ENCODE results near the gene KDM2B. TPM values are rescaled to one million over a fixed set of nuclear protein-coding genes. Genes with fewer than 3 reads are reported as not detected.

Gene KDM2B
- total and polyA plus RNA-seq, 10 of the 15 experiments (the other 5 are each of a cell fraction or from before 2014, with no cell fraction given), result 13.6 to 124 (median 40.4) TPM

- H3K4me1 ChIP-seq (ENCODE audit: control insufficient read depth, insufficient read depth, low read length), result peaks cover 19% of the 10 kb centered on the region
- peak overlapping the region; percentile 53 for H2AFZ ChIP-seq (ENCODE audit: control insufficient read depth, low read depth, low read length)
- H3K9ac ChIP-seq (ENCODE audit: control insufficient read depth, insufficient read depth, low read length), result peak overlapping the region; percentile 64
- 66% methylated on average over 17 of the region's 17 CpGs for whole genome bisulfite sequencing (ENCODE audit: insufficient coverage, insufficient replicate concordance, low lambda C conversion rate, missing lambda C conversion rate)
- intact Hi-C loops (cut with micrococcal nuclease; ENCODE audit: unreplicated experiment) (no loop called here), in situ Hi-C loops (cut with MboI) (no loop called here)
- ChIA-PET SMC1A (ENCODE audit: uncharacterized antibody, unreplicated experiment) (interaction anchor here (0.6 to 7.3 kb wide), 10 partner anchors 11 to 61 kb away, joined by 3 to 40 read pairs (median 3); no protein-coding TSS in a partner anchor), RAD21 (ENCODE audit: unreplicated experiment) (interaction anchor here (1.1 to 3.8 kb wide), 4 partner anchors 9 to 49 kb away, joined by 4 to 31 read pairs (median 16); partner anchors contain the start of gene ORAI1), CTCF (interaction anchor here (0.6 to 1.5 kb wide), 7 partner anchors 8 to 101 kb away, joined by 3 to 5 read pairs (median 5); no protein-coding TSS in a partner anchor), POLR2A (interaction anchor here (0.5 to 8.1 kb wide), 8 partner anchors 8 to 157 kb away, joined by 3 to 87 read pairs (median 5); no protein-coding TSS in a partner anchor)
- ATAC-seq (peak; percentile 15), FAIRE-seq (no peak), DNase-seq (ENCODE audit: low read depth, low spot score) (no peak)
- no peaks in the 10 kb centered on the region for H4K20me1 ChIP-seq (ENCODE audit: control insufficient read depth, insufficient read depth)
- no peaks in the 10 kb centered on the region for H3K9me3 ChIP-seq (replicated peaks; ENCODE audit: control insufficient read depth, insufficient read depth, low read length)
- peak overlapping the region; percentile 95 for H3K4me2 ChIP-seq (ENCODE audit: control insufficient read depth, insufficient read depth)
- peaks cover 14% of the 10 kb centered on the region for H3K79me2 ChIP-seq (ENCODE audit: control insufficient read depth, insufficient read depth, low read length)
- no peaks in the 10 kb centered on the region for H3K36me3 ChIP-seq (ENCODE audit: control insufficient read depth in 2 of 2, insufficient read depth in 2 of 2, low read length in 1 of 2)
- H3K27ac ChIP-seq (ENCODE audit: control insufficient read depth, insufficient read depth), result peak overlapping the region; percentile 59; the same call in 1 of the 2 replicates
- BruUV-seq (replicated peaks), result no TSS peak
- H3K4me3 ChIP-seq, result peak overlapping the region; percentile 77
- H3K27me3 ChIP-seq (replicated peaks in 1 of 2; ENCODE audit: control insufficient read depth in 2 of 2, insufficient read depth in 2 of 2, low read length in 1 of 2), result no peaks in the 10 kb centered on the region
- TF ChIP-seq ZNF24 (IDR thresholded peaks at IDR 0.05), result no peak
- TF ChIP-seq, protein P1, sequence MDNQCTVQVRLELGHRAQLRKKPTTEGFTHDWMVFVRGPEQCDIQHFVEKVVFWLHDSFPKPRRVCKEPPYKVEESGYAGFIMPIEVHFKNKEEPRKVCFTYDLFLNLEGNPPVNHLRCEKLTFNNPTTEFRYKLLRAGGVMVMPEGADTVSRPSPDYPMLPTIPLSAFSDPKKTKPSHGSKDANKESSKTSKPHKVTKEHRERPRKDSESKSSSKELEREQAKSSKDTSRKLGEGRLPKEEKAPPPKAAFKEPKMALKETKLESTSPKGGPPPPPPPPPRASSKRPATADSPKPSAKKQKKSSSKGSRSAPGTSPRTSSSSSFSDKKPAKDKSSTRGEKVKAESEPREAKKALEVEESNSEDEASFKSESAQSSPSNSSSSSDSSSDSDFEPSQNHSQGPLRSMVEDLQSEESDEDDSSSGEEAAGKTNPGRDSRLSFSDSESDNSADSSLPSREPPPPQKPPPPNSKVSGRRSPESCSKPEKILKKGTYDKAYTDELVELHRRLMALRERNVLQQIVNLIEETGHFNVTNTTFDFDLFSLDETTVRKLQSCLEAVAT (IDR thresholded peaks at IDR 0.05), result peak; percentile 79
- TF ChIP-seq SKIL (IDR thresholded peaks at IDR 0.05; ENCODE audit: low read depth, poor library complexity, severe bottlenecking), result no peak
- peak; percentile 20 to 34; a peak in 2 of 4 replicates for TF ChIP-seq BHLHE40 (IDR thresholded peaks at IDR 0.05; ENCODE audit: borderline replicate concordance in 1 of 2, low read depth in 2 of 2, low read length in 1 of 2)
- TF ChIP-seq POLR2AphosphoS2 (IDR thresholded peaks at IDR 0.05; ENCODE audit: low read depth, low read length), result no peak
- TF ChIP-seq USF1 (IDR thresholded peaks at IDR 0.05; ENCODE audit: borderline replicate concordance, extremely low read length, insufficient read depth, low read depth, low read length), result peak; percentile 43
- TF ChIP-seq, protein P2, sequence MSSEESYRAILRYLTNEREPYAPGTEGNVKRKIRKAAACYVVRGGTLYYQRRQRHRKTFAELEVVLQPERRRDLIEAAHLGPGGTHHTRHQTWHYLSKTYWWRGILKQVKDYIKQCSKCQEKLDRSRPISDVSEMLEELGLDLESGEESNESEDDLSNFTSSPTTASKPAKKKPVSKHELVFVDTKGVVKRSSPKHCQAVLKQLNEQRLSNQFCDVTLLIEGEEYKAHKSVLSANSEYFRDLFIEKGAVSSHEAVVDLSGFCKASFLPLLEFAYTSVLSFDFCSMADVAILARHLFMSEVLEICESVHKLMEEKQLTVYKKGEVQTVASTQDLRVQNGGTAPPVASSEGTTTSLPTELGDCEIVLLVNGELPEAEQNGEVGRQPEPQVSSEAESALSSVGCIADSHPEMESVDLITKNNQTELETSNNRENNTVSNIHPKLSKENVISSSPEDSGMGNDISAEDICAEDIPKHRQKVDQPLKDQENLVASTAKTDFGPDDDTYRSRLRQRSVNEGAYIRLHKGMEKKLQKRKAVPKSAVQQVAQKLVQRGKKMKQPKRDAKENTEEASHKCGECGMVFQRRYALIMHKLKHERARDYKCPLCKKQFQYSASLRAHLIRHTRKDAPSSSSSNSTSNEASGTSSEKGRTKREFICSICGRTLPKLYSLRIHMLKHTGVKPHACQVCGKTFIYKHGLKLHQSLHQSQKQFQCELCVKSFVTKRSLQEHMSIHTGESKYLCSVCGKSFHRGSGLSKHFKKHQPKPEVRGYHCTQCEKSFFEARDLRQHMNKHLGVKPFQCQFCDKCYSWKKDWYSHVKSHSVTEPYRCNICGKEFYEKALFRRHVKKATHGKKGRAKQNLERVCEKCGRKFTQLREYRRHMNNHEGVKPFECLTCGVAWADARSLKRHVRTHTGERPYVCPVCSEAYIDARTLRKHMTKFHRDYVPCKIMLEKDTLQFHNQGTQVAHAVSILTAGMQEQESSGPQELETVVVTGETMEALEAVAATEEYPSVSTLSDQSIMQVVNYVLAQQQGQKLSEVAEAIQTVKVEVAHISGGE (CRISPR knock-in tag; IDR thresholded peaks at IDR 0.05), result no peak
- TF ChIP-seq, protein P3, sequence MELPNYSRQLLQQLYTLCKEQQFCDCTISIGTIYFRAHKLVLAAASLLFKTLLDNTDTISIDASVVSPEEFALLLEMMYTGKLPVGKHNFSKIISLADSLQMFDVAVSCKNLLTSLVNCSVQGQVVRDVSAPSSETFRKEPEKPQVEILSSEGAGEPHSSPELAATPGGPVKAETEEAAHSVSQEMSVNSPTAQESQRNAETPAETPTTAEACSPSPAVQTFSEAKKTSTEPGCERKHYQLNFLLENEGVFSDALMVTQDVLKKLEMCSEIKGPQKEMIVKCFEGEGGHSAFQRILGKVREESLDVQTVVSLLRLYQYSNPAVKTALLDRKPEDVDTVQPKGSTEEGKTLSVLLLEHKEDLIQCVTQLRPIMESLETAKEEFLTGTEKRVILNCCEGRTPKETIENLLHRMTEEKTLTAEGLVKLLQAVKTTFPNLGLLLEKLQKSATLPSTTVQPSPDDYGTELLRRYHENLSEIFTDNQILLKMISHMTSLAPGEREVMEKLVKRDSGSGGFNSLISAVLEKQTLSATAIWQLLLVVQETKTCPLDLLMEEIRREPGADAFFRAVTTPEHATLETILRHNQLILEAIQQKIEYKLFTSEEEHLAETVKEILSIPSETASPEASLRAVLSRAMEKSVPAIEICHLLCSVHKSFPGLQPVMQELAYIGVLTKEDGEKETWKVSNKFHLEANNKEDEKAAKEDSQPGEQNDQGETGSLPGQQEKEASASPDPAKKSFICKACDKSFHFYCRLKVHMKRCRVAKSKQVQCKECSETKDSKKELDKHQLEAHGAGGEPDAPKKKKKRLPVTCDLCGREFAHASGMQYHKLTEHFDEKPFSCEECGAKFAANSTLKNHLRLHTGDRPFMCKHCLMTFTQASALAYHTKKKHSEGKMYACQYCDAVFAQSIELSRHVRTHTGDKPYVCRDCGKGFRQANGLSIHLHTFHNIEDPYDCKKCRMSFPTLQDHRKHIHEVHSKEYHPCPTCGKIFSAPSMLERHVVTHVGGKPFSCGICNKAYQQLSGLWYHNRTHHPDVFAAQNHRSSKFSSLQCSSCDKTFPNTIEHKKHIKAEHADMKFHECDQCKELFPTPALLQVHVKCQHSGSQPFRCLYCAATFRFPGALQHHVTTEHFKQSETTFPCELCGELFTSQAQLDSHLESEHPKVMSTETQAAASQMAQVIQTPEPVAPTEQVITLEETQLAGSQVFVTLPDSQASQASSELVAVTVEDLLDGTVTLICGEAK (IDR thresholded peaks at IDR 0.05; ENCODE audit: borderline replicate concordance), result no peak
Observed at GRCh38 chr12:121581686-121582429, 1.0 kb upstream of the KDM2B start.

Data from GM12878 (cell line).